ENCODE results near the gene ACIN1. TPM values are rescaled to one million over a fixed set of nuclear protein-coding genes. Genes with fewer than 3 reads are reported as not detected.

Gene ACIN1
- total RNA-seq, 4 donors from 2014 or later = 78.7 to 217 (median 103) TPM

DNA sequence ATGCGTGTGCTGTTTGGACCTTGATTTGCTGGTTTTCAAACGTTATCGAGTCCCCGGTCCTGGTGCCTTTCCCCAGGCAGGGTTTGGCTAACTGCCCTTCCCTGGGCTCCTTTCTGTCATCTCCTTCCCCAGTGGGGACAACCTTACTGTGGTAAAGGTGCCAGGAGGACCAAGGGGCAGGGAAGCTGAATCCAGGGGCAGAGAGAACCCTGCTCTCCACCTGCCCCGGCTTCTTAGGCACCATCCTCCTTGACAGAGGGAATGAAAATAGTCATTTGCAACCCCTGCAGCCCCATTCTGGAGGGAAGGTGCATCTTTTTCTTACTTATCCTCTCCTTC, 19.2 kb upstream of the ACIN1 start:
- Histone ChIP-seq H3K9me3 (no peaks in the 10 kb centered on the region), H3K27ac (no peak overlapping the region), H3K4me1 (peaks cover 3% of the 10 kb centered on the region), H3K27me3 (peaks cover 34% of the 10 kb centered on the region), H3K36me3 (no peaks in the 10 kb centered on the region), H3K4me3 (no peak overlapping the region)
- DNase-seq (ENCODE audit: low spot score in 2 of 2) = no peak
- WGBS = 72% methylated on average over 5 of the region's 5 CpGs
- TF ChIP-seq, protein P1, sequence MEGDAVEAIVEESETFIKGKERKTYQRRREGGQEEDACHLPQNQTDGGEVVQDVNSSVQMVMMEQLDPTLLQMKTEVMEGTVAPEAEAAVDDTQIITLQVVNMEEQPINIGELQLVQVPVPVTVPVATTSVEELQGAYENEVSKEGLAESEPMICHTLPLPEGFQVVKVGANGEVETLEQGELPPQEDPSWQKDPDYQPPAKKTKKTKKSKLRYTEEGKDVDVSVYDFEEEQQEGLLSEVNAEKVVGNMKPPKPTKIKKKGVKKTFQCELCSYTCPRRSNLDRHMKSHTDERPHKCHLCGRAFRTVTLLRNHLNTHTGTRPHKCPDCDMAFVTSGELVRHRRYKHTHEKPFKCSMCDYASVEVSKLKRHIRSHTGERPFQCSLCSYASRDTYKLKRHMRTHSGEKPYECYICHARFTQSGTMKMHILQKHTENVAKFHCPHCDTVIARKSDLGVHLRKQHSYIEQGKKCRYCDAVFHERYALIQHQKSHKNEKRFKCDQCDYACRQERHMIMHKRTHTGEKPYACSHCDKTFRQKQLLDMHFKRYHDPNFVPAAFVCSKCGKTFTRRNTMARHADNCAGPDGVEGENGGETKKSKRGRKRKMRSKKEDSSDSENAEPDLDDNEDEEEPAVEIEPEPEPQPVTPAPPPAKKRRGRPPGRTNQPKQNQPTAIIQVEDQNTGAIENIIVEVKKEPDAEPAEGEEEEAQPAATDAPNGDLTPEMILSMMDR (IDR thresholded peaks at IDR 0.05) = no peak
- TF ChIP-seq POLR2AphosphoS5 (IDR thresholded peaks at IDR 0.05) (no peak), POLR2A (IDR thresholded peaks at IDR 0.05) (no peak), EP300 (IDR thresholded peaks at IDR 0.05) (no peak)

DNA sequence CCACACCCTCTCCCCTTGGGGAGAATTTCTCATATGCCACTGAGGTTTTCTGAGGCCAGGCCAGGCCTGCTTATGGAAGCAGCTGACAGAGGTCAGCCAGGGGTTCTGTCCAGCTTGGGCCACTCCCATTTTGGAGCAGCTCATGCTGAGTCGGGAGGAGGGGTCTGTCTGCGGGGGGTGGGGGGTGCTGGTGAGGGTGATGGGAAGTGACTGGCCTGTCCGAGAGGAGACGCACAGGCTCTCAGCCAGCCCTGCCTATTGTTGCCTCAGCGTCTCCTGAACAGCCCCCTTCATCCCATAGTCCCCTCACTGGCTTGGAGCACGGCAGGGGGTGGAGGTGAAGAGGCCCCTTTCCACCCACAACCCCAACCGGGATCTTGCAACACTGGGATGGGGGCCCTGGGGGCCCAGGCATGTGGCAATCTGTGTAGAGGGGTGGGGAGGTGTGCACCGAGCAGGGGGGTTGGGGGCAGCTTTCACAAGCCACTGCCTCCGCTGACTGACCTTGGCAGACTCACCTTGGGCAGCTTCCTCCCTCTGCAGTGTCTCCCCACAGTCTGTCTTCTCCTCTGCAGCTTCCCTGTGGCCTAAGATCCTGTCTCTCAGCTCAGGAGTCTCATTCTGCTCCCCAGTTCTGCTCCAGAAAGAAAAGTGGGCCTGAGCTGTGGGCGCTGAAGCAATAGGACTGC, 18.6 kb upstream of the ACIN1 start:
- peaks cover 3% of the 10 kb centered on the region for H3K4me1 ChIP-seq
- no peak overlapping the region for H3K27ac ChIP-seq
- H3K27me3 ChIP-seq = peaks cover 34% of the 10 kb centered on the region
- TF ChIP-seq EP300 (IDR thresholded peaks at IDR 0.05) (no peak), POLR2AphosphoS5 (IDR thresholded peaks at IDR 0.05) (no peak), POLR2A (IDR thresholded peaks at IDR 0.05) (no peak)
- TF ChIP-seq, protein P1 (IDR thresholded peaks at IDR 0.05) = no peak
- 73% methylated on average over 8 of the region's 10 CpGs for WGBS
- no peak for DNase-seq (ENCODE audit: low spot score in 2 of 2)
- no peaks in the 10 kb centered on the region for H3K36me3 ChIP-seq
- H3K9me3 ChIP-seq = no peaks in the 10 kb centered on the region
- H3K4me3 ChIP-seq = no peak overlapping the region

DNA sequence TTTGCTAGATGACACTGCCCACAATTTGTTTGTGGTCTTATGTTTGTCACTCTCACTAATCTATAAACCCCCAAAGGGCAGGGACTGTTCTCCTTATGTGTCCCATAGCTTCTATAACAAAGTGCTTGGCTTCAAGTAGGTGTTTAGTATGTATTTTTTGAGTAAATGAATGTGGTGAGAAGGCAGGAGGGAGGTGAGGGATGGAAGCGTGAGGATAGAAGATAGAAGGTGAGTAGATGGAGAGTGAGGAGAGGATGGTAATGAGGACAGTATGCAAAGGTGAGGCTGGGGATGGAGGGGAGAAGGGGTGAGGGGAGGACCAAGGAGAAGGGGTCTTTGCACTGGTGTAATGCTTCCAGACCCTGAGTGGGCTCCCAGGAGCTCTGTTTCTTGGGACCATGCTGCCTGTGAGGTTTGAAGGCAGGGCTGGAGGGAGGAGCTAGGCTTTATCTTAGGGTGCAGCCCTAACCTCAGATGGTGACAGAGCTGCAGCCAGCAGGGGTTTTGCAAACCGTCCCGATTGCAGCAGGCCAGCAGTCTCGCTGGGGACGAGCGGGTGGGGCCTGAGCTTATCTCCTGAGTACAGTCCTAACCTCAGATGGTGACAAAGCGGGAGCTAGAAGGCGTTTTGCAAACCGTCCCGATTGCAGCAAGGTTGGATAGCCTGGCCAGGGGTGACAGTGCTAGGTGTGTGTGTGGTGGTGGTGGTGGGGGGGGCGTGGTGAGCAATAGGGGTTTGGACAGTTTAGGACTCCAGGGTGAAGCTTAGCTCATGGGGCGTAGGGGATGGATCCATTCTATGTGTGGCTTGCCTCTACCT, 17.6 kb upstream of the ACIN1 start:
- 64% methylated on average over 12 of the region's 12 CpGs for WGBS
- Histone ChIP-seq H3K4me3 (no peak overlapping the region), H3K4me1 (peaks cover 3% of the 10 kb centered on the region), H3K9me3 (no peaks in the 10 kb centered on the region), H3K27ac (no peak overlapping the region), H3K36me3 (no peaks in the 10 kb centered on the region), H3K27me3 (peaks cover 34% of the 10 kb centered on the region)
- TF ChIP-seq POLR2AphosphoS5 (IDR thresholded peaks at IDR 0.05) (no peak), POLR2A (IDR thresholded peaks at IDR 0.05) (no peak), EP300 (IDR thresholded peaks at IDR 0.05) (no peak)
- TF ChIP-seq, protein P1 (IDR thresholded peaks at IDR 0.05) = no peak
- DNase-seq (ENCODE audit: low spot score in 2 of 2) = peak in 1 of 2 donors; percentile 76

DNA sequence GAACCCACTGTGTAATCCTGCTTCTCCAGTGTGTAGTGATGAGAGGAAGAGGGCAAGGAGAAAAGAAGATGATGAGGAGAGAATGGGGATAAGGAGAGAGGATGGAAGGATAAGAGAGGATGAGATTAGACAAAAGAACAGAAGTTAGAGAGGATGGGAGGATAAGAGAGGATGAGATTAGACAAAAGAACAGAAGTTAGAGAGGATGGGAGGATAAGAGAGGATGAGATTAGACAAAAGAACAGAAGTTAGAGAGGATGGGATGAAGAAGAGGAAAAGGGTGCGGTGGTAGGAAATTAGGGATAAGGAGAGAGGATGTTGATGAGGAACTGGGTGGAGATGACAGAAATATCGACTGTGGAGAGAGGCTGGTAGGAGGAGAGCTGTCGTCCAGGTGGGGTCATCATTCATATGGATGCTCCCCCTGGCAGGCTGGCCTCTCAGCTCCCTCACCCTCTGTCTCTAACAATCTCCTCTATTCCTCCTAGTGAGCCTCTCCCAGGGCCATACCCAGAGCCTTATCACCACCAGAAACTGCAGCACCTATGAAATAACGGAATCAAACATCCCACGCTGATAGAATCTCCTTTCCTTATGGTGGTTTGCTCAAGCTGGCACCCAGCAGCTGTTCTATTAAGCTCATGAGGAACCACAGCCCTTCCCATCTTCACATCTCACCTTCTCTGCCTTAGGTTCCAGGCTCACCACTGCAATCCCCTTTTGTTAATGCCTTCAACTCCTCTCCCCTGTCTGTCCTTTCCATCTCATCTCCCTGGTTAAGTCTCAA, 15.8 kb upstream of the ACIN1 start:
- no peak for DNase-seq (ENCODE audit: low spot score in 2 of 2)
- WGBS = 64% methylated on average over 5 of the region's 5 CpGs
- TF ChIP-seq POLR2AphosphoS5 (IDR thresholded peaks at IDR 0.05) (no peak), POLR2A (IDR thresholded peaks at IDR 0.05) (no peak), EP300 (IDR thresholded peaks at IDR 0.05) (no peak)
- TF ChIP-seq, protein P1 (IDR thresholded peaks at IDR 0.05) = no peak
- Histone ChIP-seq H3K4me3 (no peak overlapping the region), H3K36me3 (no peaks in the 10 kb centered on the region), H3K9me3 (no peaks in the 10 kb centered on the region), H3K27ac (no peak overlapping the region), H3K27me3 (peaks cover 34% of the 10 kb centered on the region), H3K4me1 (peaks cover 3% of the 10 kb centered on the region)
